Esophagus muscularis mucosa (tissue), 3 donors: ENCODE results near the gene C9orf72.

Experiments used
- CTCF ChIP-seq, 3 experiments: fragments of 200-600 bp in 2 of 3; fragments of 450-650 bp in 1 of 3; sonication (generic) in 2 of 3; IDR thresholded peaks; one replicate each; pipeline ENCODE4 v1.5.1; 2017 to 2019; ENCODE audit warnings: antibody characterized with exemption in 3 of 3, mild to moderate bottlenecking in 2 of 3, moderate library complexity in 1 of 3
- POLR2A ChIP-seq: fragments of 450-650 bp; IDR thresholded peaks from one replicate; pipeline ENCODE4 v1.6.1; 2017; ENCODE audit warnings: antibody characterized with exemption, moderate library complexity, mild to moderate bottlenecking, low read depth

DNA sequence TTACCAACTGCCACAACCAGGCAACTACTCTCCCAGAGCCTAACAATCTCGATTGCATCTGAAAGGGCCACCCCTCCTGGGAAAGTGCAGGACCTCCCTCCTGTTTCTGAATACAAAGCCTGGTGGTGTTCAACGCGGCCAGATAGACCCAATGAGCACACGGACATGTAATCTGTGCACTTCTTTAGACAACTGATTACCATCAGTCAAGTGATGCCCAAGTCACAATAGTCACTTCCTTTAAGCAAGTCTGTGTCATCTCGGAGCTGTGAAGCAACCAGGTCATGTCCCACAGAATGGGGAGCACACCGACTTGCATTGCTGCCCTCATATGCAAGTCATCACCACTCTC is 739 bp downstream of the C9orf72 start:
- no peak for TF ChIP-seq CTCF (IDR thresholded peaks at IDR 0.05)
- TF ChIP-seq POLR2A: peak; percentile 65
